HEK293T (cell line): ENCODE measurements around the gene CD244.

ENCODE experiments used
- CTCF ChIA-PET: fragments of 350-600 bp; formaldehyde crosslinking; extraction: SDS; loops from one replicate; lab custom pipeline; 2021; ENCODE audit warnings: antibody characterized with exemption, inconsistent platforms; lab: Yijun Ruan, JAX
- POLR2A ChIA-PET: fragments of 350-600 bp; formaldehyde crosslinking; extraction: SDS; loops from one replicate; lab custom pipeline; 2020; ENCODE audit warnings: antibody characterized with exemption, inconsistent platforms; lab: Yijun Ruan, JAX
- DNase-seq: peaks from one replicate; pipeline ENCODE4 v3.0.0; 2012; ENCODE audit warnings: mixed read lengths; ENCODE audit errors: extremely low spot score
- ARNT ChIP-seq: fragments of 450-650 bp; IDR thresholded peaks from 2 replicates; pipeline ENCODE4 v1.6.1; 2017; ENCODE audit warnings: mild to moderate bottlenecking
- BHLHE40 ChIP-seq: fragments of 450-650 bp; IDR thresholded peaks from 2 replicates; pipeline ENCODE4 v1.6.1; 2016; ENCODE audit warnings: mild to moderate bottlenecking, moderate library complexity, borderline replicate concordance
- CTBP1 ChIP-seq: fragments of 450-650 bp; IDR thresholded peaks from 2 replicates; pipeline ENCODE4 v1.6.1; 2016; ENCODE audit warnings: borderline replicate concordance
- ELF4 ChIP-seq: fragments of 450-650 bp; IDR thresholded peaks from 2 replicates; pipeline ENCODE4 v1.6.1; 2017; ENCODE audit warnings: antibody characterized with exemption
- FOXA1 ChIP-seq: fragments of 450-650 bp; IDR thresholded peaks from 2 replicates; pipeline ENCODE4 v1.6.1; 2016; ENCODE audit warnings: mild to moderate bottlenecking
- FOXK2 ChIP-seq: fragments of 450-650 bp; IDR thresholded peaks from 2 replicates; pipeline ENCODE4 v1.6.1; 2016; ENCODE audit warnings: mild to moderate bottlenecking
- FOXM1 ChIP-seq: fragments of 450-650 bp; IDR thresholded peaks from 2 replicates; pipeline ENCODE4 v1.6.1; 2017; ENCODE audit warnings: mild to moderate bottlenecking, borderline replicate concordance
- HDGF ChIP-seq: fragments of 450-650 bp; IDR thresholded peaks from 2 replicates; pipeline ENCODE4 v1.6.1; 2017; ENCODE audit warnings: antibody characterized with exemption, borderline replicate concordance
- L3MBTL2 ChIP-seq: fragments of 450-650 bp; conservative IDR thresholded peaks from 2 replicates; pipeline ENCODE4 v1.6.1; 2016; ENCODE audit warnings: mild to moderate bottlenecking
- LEF1 ChIP-seq: fragments of 450-650 bp; IDR thresholded peaks from 2 replicates; pipeline ENCODE4 v1.6.1; 2017; ENCODE audit warnings: mild to moderate bottlenecking, borderline replicate concordance
- NFRKB ChIP-seq: fragments of 450-650 bp; IDR thresholded peaks from 2 replicates; pipeline ENCODE4 v1.6.1; 2016; ENCODE audit warnings: mild to moderate bottlenecking, moderate library complexity
- PKNOX1 ChIP-seq: fragments of 450-650 bp; IDR thresholded peaks from 2 replicates; pipeline ENCODE4 v1.6.1; 2016
- SP1 ChIP-seq: fragments of 450-650 bp; IDR thresholded peaks from 2 replicates; pipeline ENCODE4 v1.6.1; 2017
- SUZ12 ChIP-seq: fragments of 450-650 bp; IDR thresholded peaks from 2 replicates; pipeline ENCODE4 v1.6.1; 2016; ENCODE audit warnings: mild to moderate bottlenecking
- TARDBP ChIP-seq: fragments of 450-650 bp; IDR thresholded peaks from 2 replicates; pipeline ENCODE4 v1.6.1; 2016
- ZNF384 ChIP-seq: fragments of 450-650 bp; IDR thresholded peaks from 2 replicates; pipeline ENCODE4 v1.6.1; 2016

CD244 gene

GRCh38 chr1:160814316-160814715 lies 48.4 kb downstream of the CD244 start:
- no peak for DNase-seq
- POLR2A ChIA-PET: no interaction called here
- TF ChIP-seq PKNOX1: no peak
- TF ChIP-seq ZNF384: no peak
- no peak for TF ChIP-seq ARNT
- TF ChIP-seq LEF1: no peak
- no peak for TF ChIP-seq HDGF
- no peak for TF ChIP-seq CTBP1
- no peak for TF ChIP-seq TARDBP
- TF ChIP-seq ELF4: no peak
- TF ChIP-seq SUZ12: no peak
- TF ChIP-seq SP1: no peak
- CTCF ChIA-PET: no interaction called here

- ChIA-PET POLR2A (no interaction called here), CTCF (no interaction called here)
- DNase-seq: no peak
- no peak for TF ChIP-seq PKNOX1
- TF ChIP-seq ARNT: no peak
These were observed 49.5 kb downstream of the CD244 start for GRCh38 chr1:160813215-160813614.

- no peak for DNase-seq
- ChIA-PET POLR2A (no interaction called here), CTCF (no interaction called here)
- no peak for TF ChIP-seq FOXK2
These were observed 51.5 kb downstream of the CD244 start for GRCh38 chr1:160811147-160811546.

GRCh38 chr1:160810486-160810885 lies 52.2 kb downstream of the CD244 start:
- no peak for DNase-seq
- CTCF ChIA-PET: no interaction called here
- POLR2A ChIA-PET: no interaction called here

GRCh38 chr1:160808289-160808688 lies 54.4 kb downstream of the CD244 start:
- CTCF ChIA-PET: no interaction called here
- no peak for TF ChIP-seq NFRKB
- no peak for TF ChIP-seq ARNT
- TF ChIP-seq ZNF384: no peak
- no peak for TF ChIP-seq SP1
- TF ChIP-seq TARDBP: no peak
- TF ChIP-seq ELF4: no peak
- TF ChIP-seq FOXA1: no peak
- no peak for TF ChIP-seq SUZ12
- no peak for TF ChIP-seq L3MBTL2
- TF ChIP-seq FOXM1: no peak
- no peak for TF ChIP-seq LEF1
- no peak for TF ChIP-seq PKNOX1
- TF ChIP-seq BHLHE40: no peak
- TF ChIP-seq FOXK2: no peak
- no peak for TF ChIP-seq CTBP1
- no peak for TF ChIP-seq HDGF
- POLR2A ChIA-PET: no interaction called here
- no peak for DNase-seq

More at GRCh38 chr1:160810486-160810885, 52.2 kb downstream of the CD244 start:
- TF ChIP-seq ARNT (no peak), L3MBTL2 (no peak), FOXA1 (no peak), TARDBP (no peak), PKNOX1 (no peak), SP1 (no peak), ELF4 (no peak), FOXK2 (no peak), ZNF384 (no peak), BHLHE40 (no peak), NFRKB (no peak), SUZ12 (no peak), CTBP1 (no peak), HDGF (no peak), LEF1 (no peak)

- ChIA-PET POLR2A (no interaction called here), CTCF (no interaction called here)
- TF ChIP-seq FOXK2 (no peak), CTBP1 (no peak), L3MBTL2 (no peak), FOXA1 (no peak), ZNF384 (no peak), BHLHE40 (no peak)
- no peak for DNase-seq
These were observed 54.9 kb downstream of the CD244 start for GRCh38 chr1:160807738-160808137.

- DNase-seq: no peak
- TF ChIP-seq CTBP1 (no peak), FOXK2 (no peak), ELF4 (no peak), HDGF (no peak), BHLHE40 (no peak), ZNF384 (no peak), SUZ12 (no peak), ARNT (no peak), NFRKB (no peak), FOXM1 (no peak), TARDBP (no peak), SP1 (no peak), PKNOX1 (no peak), L3MBTL2 (no peak), FOXA1 (no peak), LEF1 (no peak)
- CTCF ChIA-PET: no interaction called here
- POLR2A ChIA-PET: no interaction called here
These were observed 55.4 kb downstream of the CD244 start for GRCh38 chr1:160807247-160807646.
